Germinal center (tissue), 1 donor: Measurements from ENCODE around the gene SLC30A7.
"Not testable (repeated sequence)": the region's sequence is repeated elsewhere in the genome, so short reads cannot be mapped to it uniquely, and the experiment has no call there.

ENCODE experiments used
- DNase-seq: peaks from one replicate; pipeline ENCODE4 v3.0.0; 2012; ENCODE audit warnings: mixed read lengths, low spot score

SLC30A7 gene

DNA sequence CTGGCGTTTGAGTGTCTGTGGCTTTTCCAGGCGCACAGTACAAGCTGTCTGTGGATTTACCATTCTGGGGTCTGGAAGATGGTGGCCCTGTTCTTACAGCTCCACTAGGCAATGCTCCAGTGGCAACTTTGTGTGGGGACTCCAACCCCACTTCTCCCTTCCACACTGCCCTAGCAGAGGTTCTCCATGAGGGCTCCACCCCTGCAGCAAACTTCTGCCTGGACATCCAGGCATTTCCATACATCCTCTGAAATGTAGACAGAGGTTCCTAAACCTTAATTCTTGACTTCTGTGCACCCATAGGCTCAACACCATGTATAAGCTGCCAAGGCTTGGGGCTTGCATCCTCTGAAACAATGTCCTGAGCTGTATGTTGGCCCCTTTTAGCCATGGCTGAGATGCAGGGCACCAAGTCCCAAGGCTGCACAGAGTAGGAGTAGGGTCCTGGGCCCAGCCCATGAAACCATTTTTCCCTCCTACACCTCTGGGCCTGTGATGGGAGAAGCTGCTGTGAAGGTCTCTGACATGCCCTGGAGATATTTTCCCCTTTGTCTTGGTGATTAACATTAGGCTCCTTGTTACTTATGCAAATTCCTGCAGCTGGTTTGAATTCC lies 5.9 kb upstream of the SLC30A7 start:
- not testable (repeated sequence) for DNase-seq

DNA sequence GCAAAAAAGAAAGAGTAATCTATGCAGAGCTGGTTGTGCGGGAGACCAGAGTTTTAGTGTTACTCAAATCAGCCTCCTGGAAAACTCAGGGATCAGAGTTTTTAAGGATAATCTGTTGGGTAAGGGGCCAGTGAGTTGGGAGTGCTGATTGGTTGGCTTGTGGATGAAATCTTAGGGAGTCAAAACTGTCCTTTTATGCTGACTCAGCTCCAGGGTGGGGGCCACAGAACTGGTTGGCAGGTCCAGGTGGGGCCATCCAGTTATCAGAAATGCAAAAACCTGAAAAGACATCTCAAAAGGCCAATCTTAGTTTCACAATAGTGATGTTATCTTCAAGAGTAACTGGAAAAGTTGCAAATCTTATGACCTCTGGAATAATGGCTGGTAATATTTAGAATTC lies 4.5 kb upstream of the SLC30A7 start:
- DNase-seq: no peak

DNA sequence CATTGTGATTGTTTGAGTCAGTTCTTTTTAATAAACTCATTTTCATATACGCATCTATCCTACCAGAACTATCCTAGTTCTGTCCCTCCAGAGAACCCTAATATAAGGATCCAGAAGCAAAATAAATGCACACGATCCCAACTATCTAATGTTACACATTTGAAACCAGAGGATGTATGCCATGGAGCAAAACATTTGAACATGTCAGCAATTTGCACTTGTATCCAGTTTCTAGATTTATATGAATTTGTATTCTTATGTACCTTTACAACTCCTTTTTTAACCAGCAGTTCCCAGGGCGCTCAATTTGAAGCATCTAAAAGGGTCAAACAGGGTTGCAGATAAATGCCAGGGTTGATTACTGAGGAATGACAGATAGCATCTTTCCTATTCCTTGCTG lies 3.3 kb upstream of the SLC30A7 start:
- DNase-seq: no peak

DNA sequence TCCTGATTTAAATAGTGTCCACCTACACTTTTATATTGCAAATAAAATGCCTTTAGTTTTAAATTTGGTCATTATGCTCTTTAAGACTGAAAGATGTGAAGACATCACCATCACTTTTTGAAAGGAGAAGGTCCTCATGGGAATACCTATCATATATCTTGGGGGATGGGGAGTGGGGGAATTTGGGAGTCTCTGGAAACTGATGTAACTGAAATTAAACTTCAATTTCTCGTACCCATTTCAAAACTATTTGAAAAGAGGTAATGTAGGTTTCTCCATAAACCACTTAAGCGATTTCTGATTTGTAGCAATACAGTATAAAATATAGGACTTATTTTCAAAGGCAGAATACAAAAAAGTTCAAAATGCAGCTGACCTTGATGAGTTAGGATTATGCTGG lies 2.2 kb upstream of the SLC30A7 start:
- no peak for DNase-seq

DNA sequence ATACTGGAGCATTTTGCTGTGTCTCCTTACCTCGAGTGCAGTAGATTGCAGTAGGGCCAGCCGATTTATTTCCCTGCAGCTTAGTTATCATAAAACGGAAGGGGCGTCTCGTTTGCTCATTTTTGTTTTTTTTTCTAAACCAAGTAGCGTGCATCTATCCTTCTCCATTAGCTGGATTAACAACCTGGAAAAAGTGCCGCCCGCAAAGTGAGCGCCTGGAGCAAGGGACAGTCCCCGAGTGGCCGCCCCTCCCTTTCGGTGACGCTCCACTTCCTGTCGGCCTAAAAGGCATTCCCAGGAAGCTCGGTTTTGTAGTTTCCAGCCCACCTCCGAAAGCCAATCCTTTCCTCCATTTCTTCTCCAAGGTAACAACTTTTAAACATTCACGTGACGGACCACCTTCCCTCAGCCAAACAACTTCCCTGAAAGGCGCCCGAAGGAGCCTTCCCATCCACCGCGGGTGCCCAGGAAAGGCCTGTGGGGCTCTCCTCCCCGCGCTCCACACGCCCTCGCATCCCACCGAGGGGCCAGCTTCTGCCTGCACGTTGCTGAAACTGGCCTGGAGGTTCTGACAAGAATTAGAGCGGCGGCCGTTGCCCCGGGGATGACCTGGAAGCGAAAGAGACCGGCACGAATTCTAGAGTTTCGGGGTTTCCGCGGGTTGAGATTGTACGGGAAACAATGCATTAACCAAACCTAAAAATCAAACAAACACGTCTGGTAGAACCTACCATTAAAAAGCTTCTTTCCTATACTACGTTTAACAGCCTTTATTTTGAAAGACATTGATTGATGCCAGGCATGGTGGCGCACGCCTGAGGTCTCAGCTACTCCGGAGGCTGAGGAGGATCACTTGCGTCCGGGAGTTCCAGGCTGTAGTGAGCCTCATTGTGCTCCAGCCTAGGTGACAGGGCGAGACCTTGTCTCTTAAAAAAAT lies 1.0 kb upstream of the SLC30A7 start, which contains the start of gene EXTL2:
TSS of gene EXTL2 (minus strand) at position 240 of the 937 bp plus-strand sequence. CDS start 6,085 bp downstream, outside the sequence.
- DNase-seq: peak; percentile 41

DNA sequence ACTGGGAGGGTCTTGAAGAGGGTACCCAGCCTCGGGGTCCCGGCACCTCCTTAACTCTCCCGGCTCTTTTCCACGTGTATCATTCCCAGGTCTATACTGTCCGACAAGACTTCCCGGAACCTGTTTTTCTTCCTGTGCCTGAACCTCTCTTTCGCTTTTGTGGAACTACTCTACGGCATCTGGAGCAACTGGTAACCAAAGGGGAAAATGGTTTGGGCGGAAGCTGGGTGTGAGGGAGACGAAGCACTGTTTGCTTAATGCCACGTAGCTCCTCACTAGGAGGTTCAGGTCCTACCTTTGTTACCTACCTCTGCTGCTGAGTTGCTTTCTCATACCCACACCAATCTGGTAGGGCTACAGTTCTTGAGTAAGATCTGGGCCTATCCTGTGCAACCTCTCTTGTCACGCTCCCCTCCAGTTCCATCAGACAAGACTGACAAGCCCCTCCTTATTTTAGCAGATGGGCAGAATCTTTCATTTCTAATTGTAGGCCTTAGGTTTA lies 642 bp downstream of the SLC30A7 start:
- peak; percentile 35 for DNase-seq

GRCh38 chr1:100902365-100902764 lies 6.5 kb downstream of the SLC30A7 start:
- no peak for DNase-seq

DNA sequence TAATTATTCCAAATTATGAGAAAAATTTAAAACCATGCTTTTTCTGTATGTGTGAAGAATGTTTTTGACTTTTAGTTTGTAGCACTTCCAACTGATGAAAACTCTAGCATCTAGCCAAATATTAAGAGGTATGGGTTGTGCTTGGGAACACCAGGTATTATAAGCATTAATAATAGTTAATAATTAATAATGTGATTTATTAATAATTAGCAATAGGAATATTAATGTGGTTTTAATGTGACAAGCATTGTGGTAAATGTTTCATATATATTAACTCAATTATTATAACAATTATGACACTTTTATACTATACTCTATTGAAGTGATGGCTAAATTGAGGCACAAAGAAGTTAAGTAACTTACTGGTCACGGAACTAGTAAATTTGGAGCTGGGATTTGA lies 7.9 kb downstream of the SLC30A7 start:
- DNase-seq: no peak

GRCh38 chr1:100904528-100904927 lies 8.6 kb downstream of the SLC30A7 start:
- DNase-seq: no peak

DNA sequence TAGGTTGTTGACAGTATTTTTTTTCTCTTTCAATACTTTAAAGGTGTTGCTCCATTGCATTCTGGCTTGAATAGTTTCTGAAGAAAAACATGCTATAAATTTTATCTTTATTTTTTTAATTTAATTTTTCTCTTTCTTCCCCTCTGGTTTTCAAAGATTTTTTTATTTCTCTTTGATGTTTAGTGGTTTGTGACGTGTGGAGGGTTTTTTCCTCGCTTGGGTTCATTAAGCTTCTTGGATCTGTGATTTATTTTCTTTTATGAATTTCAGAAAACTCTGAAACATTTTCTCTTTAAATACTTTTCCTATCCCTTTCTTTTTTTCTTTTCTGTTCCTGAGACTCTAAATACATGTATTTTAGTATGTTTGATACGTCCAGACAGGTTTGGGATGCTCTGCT lies 9.3 kb downstream of the SLC30A7 start:
- no peak for DNase-seq

GRCh38 chr1:100907887-100908286 lies 12.0 kb downstream of the SLC30A7 start:
- DNase-seq: no peak

DNA sequence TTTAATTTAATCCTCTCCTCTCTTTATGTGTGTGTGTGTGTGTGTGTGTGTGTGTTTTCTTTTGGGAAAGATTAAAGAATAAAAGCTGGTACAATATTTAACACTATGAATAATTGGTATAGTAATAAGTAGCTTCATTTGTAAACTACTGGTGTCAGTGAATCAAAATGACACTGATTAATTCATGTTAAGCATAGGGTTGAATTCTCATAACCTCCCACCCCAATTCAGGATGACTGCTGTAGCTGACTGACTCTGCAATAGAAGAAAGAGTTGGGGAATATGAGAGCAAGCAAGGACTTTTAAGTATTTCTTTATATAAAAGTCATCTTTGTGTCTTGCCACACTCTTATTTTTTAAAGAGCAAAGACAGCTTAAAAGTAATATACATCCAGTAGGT lies 13.1 kb downstream of the SLC30A7 start:
- DNase-seq: no peak

- no peak for DNase-seq
Measured at GRCh38 chr1:100912019-100912418, 16.1 kb downstream of the SLC30A7 start.

DNA sequence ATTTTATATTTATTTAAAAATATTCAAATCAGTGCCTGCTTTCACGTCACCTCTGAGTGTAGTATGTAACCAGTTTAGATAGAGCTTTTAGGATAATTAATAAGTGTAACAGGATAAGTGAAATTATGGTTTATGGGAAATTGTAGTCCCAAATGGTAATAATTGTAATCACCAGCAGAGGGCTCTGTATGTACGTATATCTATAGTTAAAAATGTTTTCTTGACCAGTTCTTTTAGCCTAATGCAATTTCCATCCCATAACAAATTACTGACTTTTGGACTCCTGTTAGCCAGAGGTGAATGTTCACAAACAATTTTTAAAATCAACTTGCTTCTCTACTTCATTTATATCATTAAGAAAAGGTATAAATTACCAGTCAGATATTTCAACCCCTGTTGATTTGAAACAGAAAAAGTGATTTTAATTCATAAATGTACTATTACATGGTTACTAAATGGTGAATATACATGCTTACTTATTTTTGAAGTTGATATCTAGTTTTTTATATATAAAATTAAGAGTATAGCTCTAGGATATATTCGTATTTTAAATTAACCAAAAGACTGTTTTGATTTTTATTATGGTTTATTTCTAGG lies 25.3 kb downstream of the SLC30A7 start:
- DNase-seq: peak; percentile 11

- DNase-seq: no peak
Measured at GRCh38 chr1:100924212-100924611, 28.3 kb downstream of the SLC30A7 start.

GRCh38 chr1:100924991-100925390 lies 29.1 kb downstream of the SLC30A7 start:
- DNase-seq: no peak

DNA sequence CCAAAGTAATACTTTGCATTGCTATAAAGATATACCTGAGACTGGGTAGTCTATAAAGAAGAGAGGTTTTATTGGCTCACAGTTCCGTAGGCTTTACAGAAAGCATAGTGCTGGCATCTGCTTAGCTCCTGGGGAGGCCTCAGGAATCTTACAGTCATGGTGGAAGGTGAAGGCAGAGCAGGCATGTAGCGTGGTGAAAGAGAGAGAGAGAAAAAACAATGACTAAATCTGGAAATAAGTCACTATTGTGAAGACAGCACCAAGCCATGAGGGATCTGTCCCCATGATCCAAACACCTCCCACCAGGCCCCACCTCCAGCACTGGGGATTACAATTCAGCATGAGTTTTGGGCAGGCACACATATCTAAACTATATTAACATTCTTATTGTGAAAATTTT lies 30.4 kb downstream of the SLC30A7 start:
- DNase-seq: no peak

- DNase-seq: no peak
Measured at GRCh38 chr1:100927276-100927675, 31.4 kb downstream of the SLC30A7 start.

DNA sequence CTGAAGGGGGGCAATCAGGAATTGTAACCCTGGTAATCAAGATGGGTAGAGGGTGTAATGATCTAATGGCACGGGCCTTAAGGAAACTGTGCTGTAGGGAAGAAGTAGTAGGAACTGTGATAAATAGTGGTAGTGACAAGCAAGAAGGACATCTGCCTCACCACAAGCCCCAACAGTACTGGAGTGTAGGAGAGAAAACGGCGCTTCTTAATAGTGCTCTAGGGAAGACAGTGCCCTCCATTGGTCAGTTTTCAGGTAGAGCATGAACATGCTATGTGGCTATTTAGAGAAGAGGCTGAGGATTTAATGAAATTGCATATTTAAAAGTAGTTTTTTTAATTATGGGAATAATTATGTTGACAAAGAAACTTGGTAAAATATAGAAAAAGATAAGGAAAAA lies 32.2 kb downstream of the SLC30A7 start:
- no peak for DNase-seq

- no peak for DNase-seq
Measured at GRCh38 chr1:100930494-100930893, 34.6 kb downstream of the SLC30A7 start.

DNA sequence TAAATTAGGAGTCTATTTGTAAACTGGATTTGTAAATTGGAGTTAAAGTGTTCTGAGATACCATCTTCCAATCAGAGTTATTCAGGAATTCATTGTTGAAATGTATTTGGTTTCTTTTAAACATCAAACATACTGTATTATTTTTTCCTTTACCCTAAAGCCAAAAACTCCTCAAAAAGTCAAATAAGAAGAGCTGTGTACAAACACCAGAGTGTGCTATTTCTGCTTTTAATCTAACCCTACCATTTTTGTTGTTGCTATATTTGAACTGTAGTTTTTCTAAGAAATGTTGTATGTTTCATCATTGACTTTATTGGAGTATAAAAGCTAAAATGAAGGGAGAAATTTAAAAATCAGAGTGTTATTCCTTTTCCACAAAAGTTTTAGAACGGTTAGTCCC lies 35.8 kb downstream of the SLC30A7 start:
- no peak for DNase-seq

- not testable (repeated sequence) for DNase-seq
Measured at GRCh38 chr1:100933555-100933954, 37.7 kb downstream of the SLC30A7 start.
